Endothelial cell of umbilical vein (primary cell): Measurements from ENCODE around the gene SYK. TPM values are rescaled to one million over a fixed set of nuclear protein-coding genes. Genes with fewer than 3 reads are reported as not detected.

Experiments
- BruUV-seq: library from RNA; stranded (reverse); fragments of 400-500 nt; replicated peaks from 2 replicates; lab custom pipeline; 2021; lab: Mats Ljungman, UMichigan
- CTCF ChIA-PET: fragments of 300-600, 350-600 bp; sonication (Branson Sonifier 250); formaldehyde crosslinking; loops from one replicate; lab custom pipeline; 2021; ENCODE audit warnings: antibody characterized with exemption, inconsistent platforms; lab: Charles Lee
- POLR2A ChIA-PET: fragments of 300-600, 350-600 bp; sonication (Branson Sonifier 250); formaldehyde crosslinking; loops from one replicate; lab custom pipeline; 2021; ENCODE audit warnings: antibody characterized with exemption, inconsistent platforms; lab: Charles Lee
- DNase-seq: peaks from one replicate; pipeline ENCODE4 v3.0.0-alpha.2; 2011; ENCODE audit warnings: low read depth, low spot score
- FAIRE-seq: peaks from 2 replicates; lab custom pipeline; 2011; peaks lifted over from hg19 to GRCh38; lab: Jason Lieb, UNC
- H2AFZ ChIP-seq: 2 replicates; pipeline ENCODE4 v1.6.0; 2012; ENCODE audit warnings: low read depth, low read length, control low read depth, inconsistent platforms
- H3K27ac ChIP-seq: 2 replicates; pipeline ENCODE4 v1.5.1; 2011; ENCODE audit warnings: low read depth, mild to moderate bottlenecking, control low read depth, low read length, moderate library complexity; ENCODE audit not compliant: insufficient read depth
- H3K27me3 ChIP-seq, 2 experiments: 2 replicates each; pipeline versions ENCODE4 v1.6.0 to v1.6.1; 2011; ENCODE audit warnings: low read length in 2 of 2, mixed read lengths in 1 of 2; ENCODE audit not compliant: control insufficient read depth in 2 of 2, insufficient read depth in 2 of 2
- H3K36me3 ChIP-seq, 2 experiments: 2 replicates in 1 of 2; 3 replicates in 1 of 2; pipeline ENCODE4 v1.5.1; 2011; ENCODE audit warnings: low read length in 2 of 2, mild to moderate bottlenecking in 1 of 2, moderate library complexity in 1 of 2; ENCODE audit not compliant: control insufficient read depth in 2 of 2, insufficient read depth in 2 of 2; ENCODE audit errors: extremely low read depth in 1 of 2
- H3K4me1 ChIP-seq: 3 replicates; pipeline ENCODE4 v1.5.1; 2011; ENCODE audit warnings: mild to moderate bottlenecking, low read length; ENCODE audit not compliant: control insufficient read depth, insufficient read depth; ENCODE audit errors: extremely low read depth
- H3K4me2 ChIP-seq: 2 replicates; pipeline ENCODE4 v1.6.1; 2011; ENCODE audit warnings: low read length, control low read depth, mixed read lengths; ENCODE audit not compliant: insufficient read depth
- H3K4me3 ChIP-seq, 3 experiments: fragments of 200-600 bp in 1 of 3; sonication (generic), shearing (Covaris generic) in 1 of 3; replicated peaks in 1 of 3; 2 replicates each; pipeline ENCODE4 v1.5.1; 2011 to 2016; ENCODE audit warnings: control low read depth in 3 of 3, low read length in 3 of 3, mild to moderate bottlenecking in 2 of 3, inconsistent platforms in 1 of 3, low read depth in 1 of 3, moderate library complexity in 1 of 3; ENCODE audit not compliant: insufficient read depth in 1 of 3
- H3K79me2 ChIP-seq: 2 replicates; pipeline ENCODE4 v1.6.0; 2012; ENCODE audit warnings: low read length, inconsistent platforms; ENCODE audit not compliant: control insufficient read depth, insufficient read depth
- H3K9ac ChIP-seq: replicated peaks from 2 replicates; pipeline ENCODE3; 2011; ENCODE audit warnings: low read length, control low read depth; ENCODE audit not compliant: insufficient read depth; ENCODE audit errors: extremely low read depth
- H3K9me1 ChIP-seq: replicated peaks from 3 replicates; pipeline ENCODE4 v1.6.0; 2011; ENCODE audit warnings: mild to moderate bottlenecking, low read length; ENCODE audit not compliant: control insufficient read depth, insufficient read depth; ENCODE audit errors: extremely low read depth
- H3K9me3 ChIP-seq: replicated peaks from 2 replicates; pipeline ENCODE4 v1.5.1; 2012; ENCODE audit warnings: low read length, inconsistent platforms; ENCODE audit not compliant: control insufficient read depth, insufficient read depth
- H4K20me1 ChIP-seq: replicated peaks from 2 replicates; pipeline ENCODE3; 2011; ENCODE audit warnings: mild to moderate bottlenecking, low read length; ENCODE audit not compliant: control insufficient read depth, insufficient read depth; ENCODE audit errors: extremely low read depth
- EZH2 ChIP-seq: IDR thresholded peaks from 2 replicates; pipeline ENCODE4 v1.6.1; 2012; ENCODE audit warnings: borderline replicate concordance, low read depth, mild to moderate bottlenecking, moderate library complexity, low read length, inconsistent platforms; ENCODE audit not compliant: severe bottlenecking
- FOS ChIP-seq: IDR thresholded peaks from 2 replicates; pipeline ENCODE4 v1.6.1; 2011; ENCODE audit warnings: mild to moderate bottlenecking, low read length, moderate library complexity, borderline replicate concordance; ENCODE audit not compliant: insufficient read depth
- GATA2 ChIP-seq: IDR thresholded peaks from 2 replicates; pipeline ENCODE4 v1.7.0; 2011; ENCODE audit warnings: low read depth, mild to moderate bottlenecking, moderate library complexity, mixed read lengths, low read length; ENCODE audit not compliant: insufficient read length, insufficient read depth
- JUN ChIP-seq: IDR thresholded peaks from 2 replicates; pipeline ENCODE4 v1.6.1; 2011; ENCODE audit warnings: borderline replicate concordance, low read depth; ENCODE audit not compliant: insufficient read length, insufficient read depth
- MYC ChIP-seq: IDR thresholded peaks from one replicate; pipeline ENCODE4 v1.6.1; 2011; ENCODE audit warnings: mild to moderate bottlenecking, low read depth, low read length
- POLR2A ChIP-seq: IDR thresholded peaks from 2 replicates; pipeline ENCODE4 v1.6.1; 2012; ENCODE audit warnings: low read depth, mild to moderate bottlenecking, control low read depth, low read length
- POLR2AphosphoS5 ChIP-seq: IDR thresholded peaks from 2 replicates; pipeline ENCODE4 v1.6.1; 2012; ENCODE audit warnings: low read depth, mild to moderate bottlenecking, control low read depth, low read length, moderate library complexity; ENCODE audit not compliant: insufficient read depth
- dilution Hi-C: fragments of 300-500 bp; cut with MboI; formaldehyde crosslinking; loops from one replicate; pipeline ENCODE4 v1.15.0; 2019; ENCODE audit warnings: low sequenced_read_pairs; ENCODE audit not compliant: extremely low pct_ligation_motif_present
- intact Hi-C: fragments of 100-400 bp; cut with micrococcal nuclease; formaldehyde crosslinking; loops from one replicate; pipeline ENCODE4 v1.10.0; 2022
- polyA plus RNA-seq, 4 experiments: library from polyadenylated mRNA; depleted of rRNA in 3 of 4; stranded (reverse) in 3 of 4; unstranded in 1 of 4; fragments of >200 nt; gene quantifications; 2 replicates each; pipeline versions ENCODE4 v1.2.1 to v1.2.3, GENCODE V29; 2011 to 2012; ENCODE audit warnings: missing spikeins in 1 of 4
- total RNA-seq: library from RNA; stranded (reverse); gene quantifications from 2 replicates; pipeline ENCODE4 v1.2.3, GENCODE V29; 2021
- TF ChIP-seq, protein P1 (sequence below), 2 donors: IDR thresholded peaks; 1 replicate in 1 of 2; 2 replicates in 1 of 2; pipeline ENCODE4 v1.5.1; 2011; ENCODE audit warnings: low read length in 2 of 2, mild to moderate bottlenecking in 2 of 2, moderate library complexity in 2 of 2, control low read depth in 1 of 2, inconsistent platforms in 1 of 2, low read depth in 1 of 2; ENCODE audit not compliant: insufficient read depth in 1 of 2; ENCODE audit errors: extremely low read depth in 1 of 2
- TF ChIP-seq, protein P2 (sequence below): IDR thresholded peaks from 2 replicates; pipeline ENCODE4 v1.6.1; 2011; ENCODE audit not compliant: insufficient read depth, insufficient read length

Gene SYK
- total and polyA plus RNA-seq, 2 donors (not counting 3 experiments of a cell fraction or from before 2014, with no cell fraction given): not detected

- dilution Hi-C loops (no loop called here), intact Hi-C loops (no loop called here)
- POLR2A ChIA-PET: no interaction called here
- H3K79me2 ChIP-seq: no peaks in the 10 kb centered on the region
- H3K27me3 ChIP-seq: no peaks in the 10 kb centered on the region
- H3K9me3 ChIP-seq: no peaks in the 10 kb centered on the region
- DNase-seq (no peak), FAIRE-seq (no peak)
- H3K27ac ChIP-seq: no peak overlapping the region
- H3K36me3 ChIP-seq: no peaks in the 10 kb centered on the region
- CTCF ChIA-PET: interaction anchor here (1.1 to 1.4 kb wide), 2 partner anchors 1276 to 1280 kb away, joined by 3 to 4 read pairs; no protein-coding TSS in a partner anchor
- no peak overlapping the region for H2AFZ ChIP-seq
- H3K9ac ChIP-seq: no peak overlapping the region
- no TSS peak for BruUV-seq
- no peak overlapping the region for H3K4me3 ChIP-seq
- H4K20me1 ChIP-seq: no peaks in the 10 kb centered on the region
- TF ChIP-seq, protein P1, sequence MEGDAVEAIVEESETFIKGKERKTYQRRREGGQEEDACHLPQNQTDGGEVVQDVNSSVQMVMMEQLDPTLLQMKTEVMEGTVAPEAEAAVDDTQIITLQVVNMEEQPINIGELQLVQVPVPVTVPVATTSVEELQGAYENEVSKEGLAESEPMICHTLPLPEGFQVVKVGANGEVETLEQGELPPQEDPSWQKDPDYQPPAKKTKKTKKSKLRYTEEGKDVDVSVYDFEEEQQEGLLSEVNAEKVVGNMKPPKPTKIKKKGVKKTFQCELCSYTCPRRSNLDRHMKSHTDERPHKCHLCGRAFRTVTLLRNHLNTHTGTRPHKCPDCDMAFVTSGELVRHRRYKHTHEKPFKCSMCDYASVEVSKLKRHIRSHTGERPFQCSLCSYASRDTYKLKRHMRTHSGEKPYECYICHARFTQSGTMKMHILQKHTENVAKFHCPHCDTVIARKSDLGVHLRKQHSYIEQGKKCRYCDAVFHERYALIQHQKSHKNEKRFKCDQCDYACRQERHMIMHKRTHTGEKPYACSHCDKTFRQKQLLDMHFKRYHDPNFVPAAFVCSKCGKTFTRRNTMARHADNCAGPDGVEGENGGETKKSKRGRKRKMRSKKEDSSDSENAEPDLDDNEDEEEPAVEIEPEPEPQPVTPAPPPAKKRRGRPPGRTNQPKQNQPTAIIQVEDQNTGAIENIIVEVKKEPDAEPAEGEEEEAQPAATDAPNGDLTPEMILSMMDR (IDR thresholded peaks at IDR 0.05; ENCODE audit: extremely low read depth in 1 of 2, insufficient read depth in 1 of 2, low read depth in 1 of 2, low read length in 2 of 2): no peak
- TF ChIP-seq JUN (no peak), MYC (no peak), GATA2 (no peak), POLR2A (no peak), FOS (no peak), EZH2 (no peak), POLR2AphosphoS5 (no peak)
- TF ChIP-seq, protein P2, sequence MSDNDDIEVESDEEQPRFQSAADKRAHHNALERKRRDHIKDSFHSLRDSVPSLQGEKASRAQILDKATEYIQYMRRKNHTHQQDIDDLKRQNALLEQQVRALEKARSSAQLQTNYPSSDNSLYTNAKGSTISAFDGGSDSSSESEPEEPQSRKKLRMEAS: no peak
- H3K9me1 ChIP-seq: no peaks in the 10 kb centered on the region
- no peak overlapping the region for H3K4me2 ChIP-seq
- no peaks in the 10 kb centered on the region for H3K4me1 ChIP-seq
These were observed 76.9 kb downstream of the SYK start for GRCh38 chr9:90878562-90878961.
